ENCODE measurements around the gene TEKT1.

The TEKT1 gene

GRCh38 chr17:6756425-6757031, 75.0 kb downstream of the TEKT1 start:
- DNase-seq = no peak

DNA sequence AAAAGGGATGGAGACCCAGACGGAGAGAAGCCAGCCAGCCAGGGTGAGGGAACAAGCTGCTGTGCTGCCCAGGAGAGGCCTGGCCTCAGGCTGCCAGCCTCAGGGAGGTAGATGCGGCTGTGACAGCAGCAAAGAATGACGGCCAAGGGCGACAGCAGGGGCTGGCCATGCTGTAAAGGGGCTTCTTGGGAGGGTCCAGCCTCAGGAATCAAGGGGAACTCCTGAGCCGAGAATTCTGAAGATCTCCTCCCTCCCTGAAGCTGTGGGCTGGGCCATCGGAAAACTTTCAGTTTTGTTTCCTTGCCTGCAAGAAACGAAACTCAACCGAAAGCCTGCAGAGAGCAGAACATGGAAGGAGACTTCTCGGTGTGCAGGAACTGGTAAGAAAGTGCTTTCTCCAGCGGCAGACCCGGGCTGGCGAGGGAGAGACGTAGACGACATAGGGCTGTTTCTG, 75.8 kb downstream of the TEKT1 start, which contains the start of gene XAF1:
TSS of gene XAF1 (plus strand) at position 316 of the 454 bp plus-strand sequence. CDS start at position 349, 33 bp downstream.
- DNase-seq = peak; percentile 51 to 52

GRCh38 chr17:6755281-6755680, 76.2 kb downstream of the TEKT1 start:
- no peak for DNase-seq

DNA sequence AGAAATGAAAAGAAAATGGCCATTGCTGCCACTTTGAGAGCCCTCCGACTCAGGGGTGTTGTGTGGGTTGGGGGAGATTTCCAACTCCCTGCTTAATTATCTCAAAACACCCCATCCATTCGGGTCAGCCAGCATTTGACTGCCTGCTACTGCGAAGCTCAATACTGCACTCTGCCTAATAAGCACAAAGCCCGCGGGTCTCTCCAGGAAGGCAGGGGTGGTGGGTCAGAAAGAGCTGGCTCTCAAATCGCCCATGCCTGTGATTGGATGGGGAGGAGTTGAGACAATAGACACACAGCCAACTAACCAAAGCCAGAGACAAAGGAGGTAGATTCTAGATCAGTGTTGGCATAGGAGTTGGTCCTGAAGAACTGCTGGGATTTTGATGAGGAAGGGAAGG, 78.0 kb downstream of the TEKT1 start:
- DNase-seq = no peak

DNA sequence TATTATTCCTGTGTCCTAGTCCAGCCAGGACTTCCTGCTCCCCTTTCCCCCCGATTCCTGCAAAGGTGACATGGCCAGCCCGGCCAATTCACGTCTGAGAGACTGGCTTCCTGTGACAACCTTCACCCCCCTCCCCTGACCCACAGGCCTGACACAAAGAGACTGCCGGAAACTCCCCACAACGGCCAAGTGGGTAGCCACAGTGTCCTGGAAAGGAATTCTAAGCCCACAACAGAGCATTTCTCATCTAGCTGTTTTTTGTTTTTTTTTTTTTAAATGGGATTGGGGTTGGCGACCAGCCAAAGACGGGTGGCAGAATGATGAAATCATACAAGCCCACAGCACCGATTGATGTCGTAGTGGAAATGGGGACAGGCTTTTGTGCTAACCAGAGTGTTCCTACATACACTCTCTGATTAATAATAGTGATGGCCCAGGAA, 78.5 kb downstream of the TEKT1 start:
- peak in 1 of 2 donors; percentile 49 for DNase-seq

DNA sequence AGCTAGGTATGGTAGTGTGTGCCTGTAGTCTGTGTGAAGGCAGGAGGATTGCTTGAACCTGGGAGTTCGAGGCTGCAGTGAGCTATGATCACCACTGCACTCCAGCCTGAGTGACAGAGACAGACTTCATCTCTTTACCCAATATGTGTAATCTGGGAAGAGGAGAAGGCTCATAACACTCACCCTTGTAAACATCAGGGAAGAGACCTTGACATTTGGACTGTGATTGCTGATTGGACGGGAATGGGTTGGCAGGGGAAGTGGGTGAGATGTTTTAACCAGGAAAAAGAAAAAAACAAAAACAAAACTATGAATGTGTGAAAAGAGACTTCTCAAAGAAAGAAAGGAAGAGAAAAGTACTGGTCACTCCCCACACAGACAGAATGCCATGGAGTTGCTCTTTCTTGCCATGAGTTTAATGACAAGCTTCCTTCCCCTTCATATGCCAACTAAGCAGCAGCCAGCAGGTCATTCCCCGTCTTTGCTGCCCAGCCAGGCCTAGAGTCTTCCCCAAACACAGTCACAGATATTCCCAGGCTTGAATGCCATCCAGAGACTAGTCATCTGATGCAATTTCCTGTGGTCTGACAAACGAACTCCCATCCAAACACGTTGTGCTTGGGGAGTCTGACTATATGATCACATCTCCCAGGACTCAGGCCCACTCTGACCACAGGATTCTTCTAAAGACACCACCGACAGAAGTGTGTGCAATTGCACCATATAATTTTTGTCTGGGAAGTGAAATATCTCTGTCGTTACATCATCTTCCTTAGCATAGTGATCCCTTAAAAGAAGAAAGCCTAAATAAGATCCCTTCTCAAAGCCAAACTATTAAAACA, 79.2 kb downstream of the TEKT1 start:
- DNase-seq = no peak

DNA sequence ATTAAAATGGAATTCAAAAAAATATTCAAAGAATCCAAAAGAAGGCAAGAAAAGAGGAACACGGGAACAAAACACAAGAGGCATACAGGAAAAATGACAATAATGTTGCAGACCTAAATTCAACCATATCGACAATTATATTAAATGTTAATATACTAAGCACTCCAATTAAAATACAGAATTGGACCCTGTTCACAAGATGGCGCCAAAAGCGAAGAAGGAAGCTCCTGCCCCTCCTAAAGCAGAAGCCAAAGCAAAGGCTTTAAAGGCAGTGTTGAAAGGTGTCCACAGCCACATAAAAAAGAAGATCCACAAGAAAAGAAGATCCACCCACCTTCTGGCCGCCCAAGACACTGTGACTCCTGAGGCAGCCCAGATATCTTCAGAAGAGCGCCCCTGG, 82.0 kb downstream of the TEKT1 start:
- DNase-seq = no peak

DNA sequence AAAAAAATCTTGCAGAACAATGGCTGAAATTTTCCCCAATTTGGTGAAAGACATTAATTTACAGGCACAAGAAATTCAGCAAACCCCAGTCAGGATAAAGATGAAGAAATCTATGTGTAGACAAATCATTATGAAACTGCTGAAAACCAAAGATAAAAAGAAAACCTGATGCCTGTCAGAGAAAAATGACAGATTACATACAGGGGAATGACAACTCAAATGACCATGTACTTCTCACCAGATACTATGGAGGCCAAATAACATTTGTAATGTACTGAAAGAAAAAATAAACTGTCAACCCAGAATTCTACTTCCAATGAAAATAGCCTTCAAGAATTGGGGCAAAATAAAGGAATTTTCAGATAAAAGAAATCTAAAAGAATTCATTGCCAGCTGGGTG, 82.9 kb downstream of the TEKT1 start:
- no peak for DNase-seq

Measured in activated CD4-positive, alpha-beta T cell treated with anti-CD3 and anti-CD28 coated beads for 4 hours (primary cell).